ENCODE data around the gene SSTR4. TPM values are rescaled to one million over a fixed set of nuclear protein-coding genes. Genes with fewer than 3 reads are reported as not detected.
"Not testable (repeated sequence)": the region's sequence is repeated elsewhere in the genome, so short reads cannot be mapped to it uniquely, and the experiment has no call there.

SSTR4 gene
- total RNA-seq, 1 donor from 2014 or later = not detected

GRCh38 chr20:23024701-23025100, 10.4 kb upstream of the SSTR4 start:
- Histone ChIP-seq H3K4me3 (ENCODE audit: low read depth, low read length) (no peak overlapping the region), H3K27me3 (ENCODE audit: control insufficient read depth, insufficient read depth, low read length) (no peaks in the 10 kb centered on the region), H3K36me3 (ENCODE audit: control insufficient read depth, insufficient read depth, low read length) (no peaks in the 10 kb centered on the region)
- DNase-seq (ENCODE audit: low read depth) = no peak
- no peak for TF ChIP-seq CTCF (IDR thresholded peaks at IDR 0.05; ENCODE audit: insufficient read depth, low read length, severe bottlenecking)
- no peak for FAIRE-seq

DNA sequence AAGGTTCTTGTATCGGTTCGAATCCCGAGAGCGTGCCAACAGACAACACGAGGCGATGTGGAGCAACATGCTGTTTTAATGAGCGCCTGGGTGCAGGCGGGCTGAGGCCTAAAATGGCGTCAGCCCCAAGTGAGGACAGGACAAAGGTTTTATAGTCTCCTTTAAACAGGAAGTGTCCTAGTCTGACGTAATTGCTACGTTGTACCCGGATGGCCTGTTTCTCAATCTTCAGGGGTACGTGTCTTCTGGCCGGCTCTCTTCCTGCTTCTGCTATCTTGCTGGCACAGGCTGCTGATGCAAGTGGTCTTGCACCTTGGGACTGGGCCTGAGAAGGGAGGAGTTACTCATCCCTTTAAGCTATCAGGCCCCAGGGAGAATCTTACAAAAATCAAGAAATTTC, 9.6 kb upstream of the SSTR4 start:
- not testable (repeated sequence) for H3K36me3 ChIP-seq (ENCODE audit: control insufficient read depth, insufficient read depth, low read length); FAIRE-seq; DNase-seq (ENCODE audit: low read depth); H3K27me3 ChIP-seq (ENCODE audit: control insufficient read depth, insufficient read depth, low read length); H3K4me3 ChIP-seq (ENCODE audit: low read depth, low read length)

- TF ChIP-seq CTCF (IDR thresholded peaks at IDR 0.05; ENCODE audit: insufficient read depth, low read length, severe bottlenecking) = no peak
- Histone ChIP-seq H3K36me3 (ENCODE audit: control insufficient read depth, insufficient read depth, low read length) (no peaks in the 10 kb centered on the region), H3K27me3 (ENCODE audit: control insufficient read depth, insufficient read depth, low read length) (no peaks in the 10 kb centered on the region), H3K4me3 (ENCODE audit: low read depth, low read length) (no peak overlapping the region)
- no peak for DNase-seq (ENCODE audit: low read depth)
- no peak for FAIRE-seq
These were observed 7.4 kb upstream of the SSTR4 start for GRCh38 chr20:23027721-23028120.

GRCh38 chr20:23028392-23028791, 6.7 kb upstream of the SSTR4 start:
- TF ChIP-seq CTCF (IDR thresholded peaks at IDR 0.05; ENCODE audit: insufficient read depth, low read length, severe bottlenecking) = no peak
- no peak overlapping the region for H3K4me3 ChIP-seq (ENCODE audit: low read depth, low read length)
- FAIRE-seq (no peak), DNase-seq (ENCODE audit: low read depth) (no peak)
- peaks cover 1% of the 10 kb centered on the region for H3K27me3 ChIP-seq (ENCODE audit: control insufficient read depth, insufficient read depth, low read length)
- no peaks in the 10 kb centered on the region for H3K36me3 ChIP-seq (ENCODE audit: control insufficient read depth, insufficient read depth, low read length)

DNA sequence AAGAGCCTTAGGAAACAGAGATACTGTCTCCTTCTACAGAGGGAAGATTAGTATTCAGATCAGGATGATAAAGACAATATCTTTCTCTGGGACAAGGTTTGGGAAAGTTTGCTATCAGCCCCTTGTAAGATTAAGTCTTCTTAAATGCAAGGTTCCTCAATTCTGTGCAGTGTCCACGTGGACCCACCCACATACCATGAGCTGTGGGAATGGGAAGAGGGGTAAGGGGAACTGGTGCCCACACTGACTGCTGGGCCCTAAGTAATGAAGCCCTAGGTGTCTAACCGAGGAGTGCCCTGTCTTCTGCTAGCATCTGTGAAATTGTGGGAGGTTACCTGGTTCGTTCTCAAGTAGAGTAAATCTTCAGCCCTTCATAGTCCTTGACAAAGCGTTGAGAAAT, 5.8 kb upstream of the SSTR4 start:
- no peak for DNase-seq (ENCODE audit: low read depth)
- Histone ChIP-seq H3K27me3 (ENCODE audit: control insufficient read depth, insufficient read depth, low read length) (peaks cover 8% of the 10 kb centered on the region), H3K36me3 (ENCODE audit: control insufficient read depth, insufficient read depth, low read length) (no peaks in the 10 kb centered on the region), H3K4me3 (ENCODE audit: low read depth, low read length) (no peak overlapping the region)
- no peak for FAIRE-seq
- TF ChIP-seq CTCF (IDR thresholded peaks at IDR 0.05; ENCODE audit: insufficient read depth, low read length, severe bottlenecking) = no peak

GRCh38 chr20:23031346-23031745, 3.8 kb upstream of the SSTR4 start:
- DNase-seq (ENCODE audit: low read depth) (no peak), FAIRE-seq (no peak)
- Histone ChIP-seq H3K4me3 (ENCODE audit: low read depth, low read length) (no peak overlapping the region), H3K27me3 (ENCODE audit: control insufficient read depth, insufficient read depth, low read length) (peaks cover 10% of the 10 kb centered on the region), H3K36me3 (ENCODE audit: control insufficient read depth, insufficient read depth, low read length) (no peaks in the 10 kb centered on the region)
- TF ChIP-seq CTCF (IDR thresholded peaks at IDR 0.05; ENCODE audit: insufficient read depth, low read length, severe bottlenecking) = no peak
